Motor neuron (in vitro differentiated cells): Measurements from ENCODE around the gene NLRC5. TPM values are rescaled to one million over a fixed set of nuclear protein-coding genes. Genes with fewer than 3 reads are reported as not detected.
A peak's percentile ranks its signal among the peaks of the same experiment; 100 is the strongest.
"Not testable (repeated sequence)": the region's sequence is repeated elsewhere in the genome, so short reads cannot be mapped to it uniquely, and the experiment has no call there.

Source experiments
- ATAC-seq, 8 experiments: fragments of 200-7000 bp; cut with Tn5 transposase; replicated peaks in 6 of 8; 2 replicates each; pipeline ENCODE4 v1.8.0; 2021; ENCODE audit warnings: mild to moderate bottlenecking in 8 of 8, moderate library complexity in 8 of 8
- H3K27ac ChIP-seq, 2 donors: fragments of 250-450 bp; sonication (Bioruptor Pico); 2 replicates each; pipeline ENCODE4 v1.9.0; 2021; ENCODE audit warnings: antibody characterized with exemption in 2 of 2, mild to moderate bottlenecking in 2 of 2, moderate library complexity in 1 of 2
- H3K4me1 ChIP-seq, 2 donors: fragments of 250-450 bp; sonication (Bioruptor Pico); replicated peaks in 1 of 2; 2 replicates each; pipeline ENCODE4 v1.6.1; 2021; ENCODE audit warnings: antibody characterized with exemption in 2 of 2, mild to moderate bottlenecking in 2 of 2, moderate library complexity in 1 of 2
- H3K4me3 ChIP-seq, 5 donors: fragments of 250-450 bp; sonication (Bioruptor Pico); 2 replicates each; pipeline ENCODE4 v1.9.0; 2021; ENCODE audit warnings: antibody characterized with exemption in 5 of 5, mild to moderate bottlenecking in 5 of 5, moderate library complexity in 4 of 5
- WGBS, 10 experiments: fragments of 450-650 bp; shearing (Covaris generic); methylation state at CpG; one replicate each; pipeline ENCODE4 v1.0.0; 2022; 5-methylcytosine and 5-hydroxymethylcytosine counted together
- in situ Hi-C, 9 experiments: fragments of 400-800 bp; cut with MboI; loops; one replicate each; pipeline ENCODE4 v1.15.0; 2021; ENCODE audit warnings: low sequenced_read_pairs in 9 of 9, low pct_unique_long_range_greater_than_20kb in 2 of 9; ENCODE audit not compliant: unreplicated experiment in 9 of 9
- total RNA-seq, 8 experiments: library from RNA; unstranded; fragments of 300-600 nt; gene quantifications; 2 replicates each; pipeline versions ENCODE4 v1.2.3 to v1.2.4, GENCODE V29; 2022

Gene NLRC5
- total RNA-seq, 8 experiments from 2014 or later: 0.16 to 38.8 (median 3.4) TPM

GRCh38 chr16:57092786-57093411 lies 103.5 kb downstream of the NLRC5 start:
- Histone ChIP-seq H3K4me1 (peaks cover 3 to 27% of the 10 kb centered on the region in 2 donors), H3K4me3 (peak overlapping the region; percentile 66 to 93 (median 74)), H3K27ac (peak overlapping the region in 1 of 2 donors; percentile 66)
- ATAC-seq: peak; percentile 39 to 69 (median 47)
- in situ Hi-C loops: no loop called here
- no CpG with 5 or more reads among the region's 53 CpGs for WGBS, 10 experiments

DNA sequence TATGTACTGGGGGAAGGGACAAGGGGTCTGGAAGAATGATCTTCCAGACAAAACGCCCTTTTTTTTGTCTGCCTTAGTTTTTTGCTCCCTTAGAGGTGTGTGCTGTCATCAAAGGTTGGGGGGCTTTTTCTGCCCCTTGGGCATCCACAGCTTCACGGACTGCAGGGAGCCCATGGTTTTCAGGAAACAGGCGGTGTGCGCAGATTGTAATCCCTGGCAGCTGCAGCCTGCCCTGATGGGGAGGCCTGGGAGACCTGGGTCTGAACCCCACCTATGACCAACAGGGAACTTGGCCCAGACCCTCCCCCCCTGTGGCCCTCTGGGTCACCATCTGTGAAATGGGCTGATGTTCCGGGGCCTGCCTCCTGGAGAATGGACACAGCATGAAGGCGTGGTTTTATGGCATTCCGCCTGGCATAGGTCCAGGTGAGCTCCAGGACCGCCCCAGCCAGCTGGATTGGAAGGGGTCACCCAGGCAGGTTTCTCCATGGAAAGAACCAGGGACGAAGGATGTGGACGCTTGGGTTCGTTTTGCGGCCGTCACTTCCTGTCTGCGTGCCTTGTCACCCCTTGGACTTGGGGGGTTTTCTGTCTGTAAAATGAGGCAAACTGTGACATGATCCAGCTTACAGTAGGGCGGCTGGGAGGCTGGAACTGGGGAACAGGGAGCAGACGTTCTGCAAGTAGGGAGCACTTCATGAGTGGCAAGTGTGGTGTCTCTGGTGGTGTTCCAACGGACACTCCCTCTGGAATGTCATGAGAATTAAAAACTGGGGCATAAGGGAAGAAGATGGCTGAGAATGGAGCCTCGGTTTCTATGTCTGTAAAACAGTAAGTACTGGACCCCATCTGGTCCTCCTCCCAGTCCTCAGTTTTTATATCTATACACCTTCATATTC lies 104.6 kb downstream of the NLRC5 start:
- peaks cover 3 to 31% of the 10 kb centered on the region in 2 donors for H3K4me1 ChIP-seq
- no peak for ATAC-seq
- peak overlapping the region; percentile 66 to 93 (median 74) for H3K4me3 ChIP-seq
- in situ Hi-C loops: no loop called here
- 0 to 100% (median 87%) methylated on average over 1 to 12 of the region's 18 CpGs; no CpG with 5 or more reads in 1 of the 10 experiments for whole genome bisulfite sequencing, 10 experiments
- H3K27ac ChIP-seq: no peak overlapping the region

- in situ Hi-C loops: no loop called here
These were observed 105.6 kb downstream of the NLRC5 start for GRCh38 chr16:57094911-57095310.

GRCh38 chr16:57096192-57096591 lies 106.8 kb downstream of the NLRC5 start:
- in situ Hi-C loops: no loop called here
- no peak for ATAC-seq

More at GRCh38 chr16:57094911-57095310, 105.6 kb downstream of the NLRC5 start:
- H3K27ac ChIP-seq: no peak overlapping the region
- WGBS, 10 experiments: 30 to 80% (median 60%) methylated on average over 1 to 2 of the region's 5 CpGs; no CpG with 5 or more reads in 7 of the 10 experiments
- H3K4me1 ChIP-seq: peaks cover 3 to 31% of the 10 kb centered on the region in 2 donors
- no peak overlapping the region for H3K4me3 ChIP-seq
- ATAC-seq: no peak

GRCh38 chr16:57096793-57097192 lies 107.4 kb downstream of the NLRC5 start:
- 81 to 100% (median 91%) methylated on average over 1 to 2 of the region's 2 CpGs; no CpG with 5 or more reads in 6 of the 10 experiments for WGBS, 10 experiments
- Histone ChIP-seq H3K4me3 (no peak overlapping the region), H3K27ac (no peak overlapping the region), H3K4me1 (peaks cover 3 to 24% of the 10 kb centered on the region in 2 donors)
- in situ Hi-C loops: no loop called here
- no peak for ATAC-seq

More at GRCh38 chr16:57096192-57096591, 106.8 kb downstream of the NLRC5 start:
- 80 to 100% (median 92%) methylated on average over 1 to 3 of the region's 3 CpGs; no CpG with 5 or more reads in 3 of the 10 experiments for WGBS, 10 experiments
- Histone ChIP-seq H3K4me3 (no peak overlapping the region), H3K27ac (no peak overlapping the region), H3K4me1 (peaks cover 3 to 29% of the 10 kb centered on the region in 2 donors)

- in situ Hi-C loops: no loop called here
- Histone ChIP-seq H3K27ac (no peak overlapping the region), H3K4me1 (peaks cover 11 to 31% of the 10 kb centered on the region in 2 donors), H3K4me3 (no peak overlapping the region)
- peak in 3 of 8 experiments; percentile 4 to 40 (median 32) for ATAC-seq
- 85 to 100% (median 90%) methylated on average over 1 to 8 of the region's 14 CpGs; no CpG with 5 or more reads in 2 of the 10 experiments for WGBS, 10 experiments
These were observed 109.0 kb downstream of the NLRC5 start for GRCh38 chr16:57098188-57098841.

- 0 to 100% (median 74%) methylated on average over 1 to 5 of the region's 6 CpGs; no CpG with 5 or more reads in 2 of the 10 experiments for WGBS, 10 experiments
- peaks cover 12 to 23% of the 10 kb centered on the region in 2 donors for H3K4me1 ChIP-seq
- in situ Hi-C loops, H3K27ac ChIP-seq, H3K4me3 ChIP-seq: not testable (repeated sequence)
- ATAC-seq: peak in 3 of 8 experiments; percentile 44 to 77 (median 68)
These were observed 110.6 kb downstream of the NLRC5 start for GRCh38 chr16:57099965-57100364.

- no peak overlapping the region for H3K4me3 ChIP-seq
- H3K4me1 ChIP-seq: peaks cover 12 to 23% of the 10 kb centered on the region in 2 donors
- in situ Hi-C loops: no loop called here
- ATAC-seq: no peak
- H3K27ac ChIP-seq: no peak overlapping the region
- WGBS, 10 experiments: 63 to 100% (median 100%) methylated on average over 1 of the region's 1 CpG; no CpG with 5 or more reads in 4 of the 10 experiments
These were observed 111.1 kb downstream of the NLRC5 start for GRCh38 chr16:57100445-57100844.

- 20 to 100% (median 52%) methylated on average over 1 to 13 of the region's 16 CpGs for WGBS, 10 experiments
- Histone ChIP-seq H3K4me1 (peaks cover 14 to 35% of the 10 kb centered on the region in 2 donors), H3K4me3 (no peak overlapping the region), H3K27ac (no peak overlapping the region)
- ATAC-seq: peak in 5 of 8 experiments; percentile 9 to 63 (median 62)
- in situ Hi-C loops: no loop called here
These were observed 113.8 kb downstream of the NLRC5 start for GRCh38 chr16:57102888-57103851.

- in situ Hi-C loops: no loop called here
- H3K27ac ChIP-seq: no peak overlapping the region
- no peak overlapping the region for H3K4me3 ChIP-seq
- 37 to 80% (median 64%) methylated on average over 1 to 3 of the region's 3 CpGs; no CpG with 5 or more reads in 4 of the 10 experiments for WGBS, 10 experiments
- no peak for ATAC-seq
- H3K4me1 ChIP-seq: peaks cover 19 to 42% of the 10 kb centered on the region in 2 donors
These were observed 115.3 kb downstream of the NLRC5 start for GRCh38 chr16:57104706-57105105.

- in situ Hi-C loops: no loop called here
- H3K4me3 ChIP-seq: no peak overlapping the region
- ATAC-seq: no peak
- no peak overlapping the region for H3K27ac ChIP-seq
- 67 to 100% (median 92%) methylated on average over 1 to 6 of the region's 7 CpGs; no CpG with 5 or more reads in 2 of the 10 experiments for WGBS, 10 experiments
- peaks cover 19 to 43% of the 10 kb centered on the region in 2 donors for H3K4me1 ChIP-seq
These were observed 115.8 kb downstream of the NLRC5 start for GRCh38 chr16:57105184-57105583.

DNA sequence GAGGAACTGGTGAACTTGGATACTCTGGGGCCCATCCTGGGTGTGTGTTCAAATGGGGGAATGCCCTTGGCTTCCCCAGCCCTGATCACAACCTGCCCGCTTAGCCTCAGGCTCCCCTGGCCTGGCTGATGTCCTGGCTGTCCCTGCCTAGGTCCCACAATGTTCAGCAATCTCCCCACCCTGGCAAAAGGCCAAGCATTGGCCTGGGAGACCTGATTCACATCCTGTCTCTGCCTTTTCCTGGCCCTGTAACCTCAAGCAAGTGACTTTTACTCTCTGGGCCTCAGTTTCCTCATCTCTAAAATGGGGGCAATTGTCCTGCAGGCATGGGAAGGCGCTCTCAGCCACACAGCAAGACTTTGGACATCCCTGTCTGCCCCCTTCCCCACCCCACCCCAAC lies 117.4 kb downstream of the NLRC5 start:
- 100% methylated on average over 1 to 2 of the region's 2 CpGs; no CpG with 5 or more reads in 8 of the 10 experiments for WGBS, 10 experiments
- in situ Hi-C loops: no loop called here
- Histone ChIP-seq H3K27ac (no peak overlapping the region), H3K4me3 (no peak overlapping the region), H3K4me1 (peaks cover 19 to 46% of the 10 kb centered on the region in 2 donors)
- no peak for ATAC-seq
